Right lobe of liver (tissue), 4 donors: ENCODE results near the gene MAN2B2.

Experiments used
- CTCF ChIP-seq, 4 donors: fragments of 200-600 bp in 3 of 4; fragments of 450-650 bp in 1 of 4; IDR thresholded peaks; one replicate each; pipeline versions ENCODE4 v1.5.1 to v1.8.0; 2016 to 2022; ENCODE audit warnings: antibody characterized with exemption in 4 of 4, mild to moderate bottlenecking in 2 of 4
- POLR2A ChIP-seq: fragments of 450-650 bp; IDR thresholded peaks from one replicate; pipeline ENCODE4 v1.6.1; 2017; ENCODE audit warnings: antibody characterized with exemption, mild to moderate bottlenecking
- donor health status: DM: no; HTN: no; CAD: no.
- donor health status: DM: no; HTN: no; CAD: no.
- donor health status: DM: no; HTN: yes; CAD: no.

GRCh38 chr4:6655924-6656323 is 80.9 kb downstream of the MAN2B2 start:
- TF ChIP-seq CTCF (IDR thresholded peaks at IDR 0.05) (no peak), POLR2A (no peak)
